ENCODE measurements around the gene MYH7.

DNA sequence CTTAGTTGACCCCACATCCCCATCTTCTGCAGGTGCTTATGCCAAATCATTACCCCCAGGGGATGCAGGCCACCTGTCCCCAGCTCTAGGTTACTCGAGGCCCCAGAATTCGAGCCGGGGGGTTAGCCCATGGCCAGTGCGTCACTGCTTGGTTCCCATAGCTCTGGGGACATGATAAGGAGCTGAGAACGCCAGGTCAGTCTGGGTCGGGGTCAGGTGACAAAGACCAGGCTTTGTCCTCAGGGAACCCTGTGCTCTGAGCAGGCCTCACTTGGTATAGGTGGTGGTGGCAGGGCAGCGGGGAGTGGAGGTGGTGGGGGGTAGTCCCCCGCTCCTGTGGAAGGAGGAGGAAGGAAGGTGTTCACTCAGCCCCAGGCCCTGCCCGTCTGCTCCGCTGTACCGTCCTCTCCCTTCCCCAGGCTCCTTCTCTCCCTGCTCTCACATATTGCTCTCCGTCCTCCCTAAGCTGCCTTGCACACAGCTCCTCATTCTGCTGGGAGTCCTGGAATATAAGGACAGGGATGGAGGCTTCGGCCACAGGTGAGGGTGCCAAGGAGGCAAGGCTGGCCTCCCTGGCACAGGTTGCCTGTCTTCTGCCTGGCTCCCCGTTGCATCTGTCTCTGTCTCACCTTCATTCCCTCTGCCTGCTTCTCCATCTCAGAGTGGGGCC is 25.4 kb downstream of the MYH7 start:
- TF ChIP-seq POLR2AphosphoS5 (IDR thresholded peaks at IDR 0.05; ENCODE audit: low read depth), result no peak
- TF ChIP-seq, protein P1, sequence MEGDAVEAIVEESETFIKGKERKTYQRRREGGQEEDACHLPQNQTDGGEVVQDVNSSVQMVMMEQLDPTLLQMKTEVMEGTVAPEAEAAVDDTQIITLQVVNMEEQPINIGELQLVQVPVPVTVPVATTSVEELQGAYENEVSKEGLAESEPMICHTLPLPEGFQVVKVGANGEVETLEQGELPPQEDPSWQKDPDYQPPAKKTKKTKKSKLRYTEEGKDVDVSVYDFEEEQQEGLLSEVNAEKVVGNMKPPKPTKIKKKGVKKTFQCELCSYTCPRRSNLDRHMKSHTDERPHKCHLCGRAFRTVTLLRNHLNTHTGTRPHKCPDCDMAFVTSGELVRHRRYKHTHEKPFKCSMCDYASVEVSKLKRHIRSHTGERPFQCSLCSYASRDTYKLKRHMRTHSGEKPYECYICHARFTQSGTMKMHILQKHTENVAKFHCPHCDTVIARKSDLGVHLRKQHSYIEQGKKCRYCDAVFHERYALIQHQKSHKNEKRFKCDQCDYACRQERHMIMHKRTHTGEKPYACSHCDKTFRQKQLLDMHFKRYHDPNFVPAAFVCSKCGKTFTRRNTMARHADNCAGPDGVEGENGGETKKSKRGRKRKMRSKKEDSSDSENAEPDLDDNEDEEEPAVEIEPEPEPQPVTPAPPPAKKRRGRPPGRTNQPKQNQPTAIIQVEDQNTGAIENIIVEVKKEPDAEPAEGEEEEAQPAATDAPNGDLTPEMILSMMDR (IDR thresholded peaks at IDR 0.05; ENCODE audit: insufficient read depth, low read length), result no peak

Data from HL-60 (cell line).